Measurements from ENCODE around the gene UCHL1.

The UCHL1 gene

DNA sequence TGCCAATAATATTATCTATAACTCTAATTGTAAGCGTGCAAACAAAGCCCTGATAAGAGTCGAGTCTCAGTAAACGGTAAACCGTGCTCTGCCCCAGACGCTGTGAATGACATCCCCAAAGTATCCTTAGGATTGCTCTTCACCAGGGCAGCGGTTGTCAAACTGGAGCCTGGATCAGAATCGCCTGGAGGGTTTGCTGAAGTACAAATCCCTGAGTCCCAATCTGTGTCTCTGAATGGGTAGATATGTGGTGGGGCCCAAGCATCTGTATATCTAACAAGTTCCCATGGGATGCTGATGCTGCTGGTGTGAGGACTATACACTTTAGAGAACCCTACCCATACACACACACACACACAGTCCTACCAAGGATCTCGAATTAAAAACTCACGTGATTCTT lies 41.6 kb upstream of the UCHL1 start:
- H2AFZ ChIP-seq (ENCODE audit: low read length): 0 out of 2 replicates have a peak overlapping the region, but pooled peaks have one; percentile 62

DNA sequence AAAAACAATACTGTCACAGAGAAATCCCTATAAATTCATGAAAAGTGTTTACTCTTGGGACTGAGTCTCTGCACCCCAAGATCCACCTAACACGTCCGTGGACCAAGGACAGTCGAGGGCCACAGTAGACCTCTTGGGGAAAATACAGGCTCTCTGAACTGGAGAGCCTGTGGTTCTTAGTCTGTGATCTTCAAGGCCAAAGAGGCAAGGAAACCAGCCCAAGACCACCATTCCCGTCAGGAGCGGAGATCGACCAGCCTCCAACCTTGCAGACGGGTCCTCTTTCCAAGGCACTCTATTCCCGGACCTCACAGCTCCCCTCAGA lies 40.8 kb upstream of the UCHL1 start:
- Histone ChIP-seq H3K9me3 (replicated peaks; ENCODE audit: insufficient read depth, low read length) (no peaks in the 10 kb centered on the region), H3K36me3 (replicated peaks; ENCODE audit: insufficient read depth, low read length) (no peaks in the 10 kb centered on the region), H2AFZ (ENCODE audit: low read length) (peak overlapping the region; percentile 90), H3K9me2 (replicated peaks; ENCODE audit: insufficient read depth, low read length) (no peaks in the 10 kb centered on the region), H3K4me2 (ENCODE audit: low read depth, low read length) (peak overlapping the region; percentile 92), H3K79me2 (ENCODE audit: low read length) (no peaks in the 10 kb centered on the region), H3K4me1 (ENCODE audit: low read length) (0 out of 2 replicates have a peak, but pooled peaks cover 5% of the 10 kb centered on the region), H3K4me3 (ENCODE audit: low read length) (peak overlapping the region; percentile 68), H3K9ac (ENCODE audit: low read length) (peak overlapping the region; percentile 52; the same call in 1 of the 2 replicates), H3K27ac (ENCODE audit: low read length) (no peak overlapping the region), H3K27me3 (replicated peaks; ENCODE audit: insufficient read depth, low read length) (0 out of 2 replicates have a peak, but pooled peaks cover 5% of the 10 kb centered on the region), H4K20me1 (ENCODE audit: insufficient read depth, low read length) (no peaks in the 10 kb centered on the region), H3F3A (ENCODE audit: insufficient read depth, low read length) (peaks cover 8% of the 10 kb centered on the region)
- TF ChIP-seq EZH2phosphoT487 (IDR thresholded peaks at IDR 0.05; ENCODE audit: low read length) (no peak), CTCF (IDR thresholded peaks at IDR 0.05; ENCODE audit: low read length) (no peak), EZH2 (optimal IDR thresholded peaks at IDR 0.05; ENCODE audit: low read depth, low read length) (no peak)
- DNase-seq: no peak

More for the DNA sequence above, 41.6 kb upstream of the UCHL1 start:
- no peaks in the 10 kb centered on the region for H4K20me1 ChIP-seq (ENCODE audit: insufficient read depth, low read length)
- H3K4me2 ChIP-seq (ENCODE audit: low read depth, low read length): peak overlapping the region; percentile 89; the same call in 1 of the 2 replicates
- peak overlapping the region; percentile 88; the same call in 1 of the 2 replicates for H3K4me3 ChIP-seq (ENCODE audit: low read length)
- H3K9ac ChIP-seq (ENCODE audit: low read length): no peak overlapping the region
- no peak for DNase-seq
- H3K79me2 ChIP-seq (ENCODE audit: low read length): no peaks in the 10 kb centered on the region
- H3K27ac ChIP-seq (ENCODE audit: low read length): no peak overlapping the region
- H3K9me3 ChIP-seq (replicated peaks; ENCODE audit: insufficient read depth, low read length): no peaks in the 10 kb centered on the region
- H3K36me3 ChIP-seq (replicated peaks; ENCODE audit: insufficient read depth, low read length): no peaks in the 10 kb centered on the region
- H3K27me3 ChIP-seq (replicated peaks; ENCODE audit: insufficient read depth, low read length): 0 out of 2 replicates have a peak, but pooled peaks cover 5% of the 10 kb centered on the region
- TF ChIP-seq EZH2phosphoT487 (IDR thresholded peaks at IDR 0.05; ENCODE audit: low read length) (no peak), CTCF (IDR thresholded peaks at IDR 0.05; ENCODE audit: low read length) (no peak), EZH2 (optimal IDR thresholded peaks at IDR 0.05; ENCODE audit: low read depth, low read length) (no peak)
- H3K9me2 ChIP-seq (replicated peaks; ENCODE audit: insufficient read depth, low read length): no peaks in the 10 kb centered on the region
- peaks cover 8% of the 10 kb centered on the region for H3F3A ChIP-seq (ENCODE audit: insufficient read depth, low read length)
- 0 out of 2 replicates have a peak, but pooled peaks cover 5% of the 10 kb centered on the region for H3K4me1 ChIP-seq (ENCODE audit: low read length)

- H3K36me3 ChIP-seq (replicated peaks; ENCODE audit: insufficient read depth, low read length): no peaks in the 10 kb centered on the region
- H3K9me3 ChIP-seq (replicated peaks; ENCODE audit: insufficient read depth, low read length): no peaks in the 10 kb centered on the region
- 0 out of 2 replicates have a peak, but pooled peaks cover 5% of the 10 kb centered on the region for H3K4me1 ChIP-seq (ENCODE audit: low read length)
- no peaks in the 10 kb centered on the region for H4K20me1 ChIP-seq (ENCODE audit: insufficient read depth, low read length)
- 0 out of 2 replicates have a peak, but pooled peaks cover 5% of the 10 kb centered on the region for H3K27me3 ChIP-seq (replicated peaks; ENCODE audit: insufficient read depth, low read length)
- H3F3A ChIP-seq (ENCODE audit: insufficient read depth, low read length): peaks cover 8% of the 10 kb centered on the region
- DNase-seq: peak; percentile 72
- no peaks in the 10 kb centered on the region for H3K9me2 ChIP-seq (replicated peaks; ENCODE audit: insufficient read depth, low read length)
- TF ChIP-seq EZH2 (optimal IDR thresholded peaks at IDR 0.05; ENCODE audit: low read depth, low read length) (no peak), EZH2phosphoT487 (IDR thresholded peaks at IDR 0.05; ENCODE audit: low read length) (no peak), CTCF (IDR thresholded peaks at IDR 0.05; ENCODE audit: low read length) (peak; percentile 33)
- peak overlapping the region; percentile 78 for H3K9ac ChIP-seq (ENCODE audit: low read length)
- peak overlapping the region; percentile 92 for H3K4me2 ChIP-seq (ENCODE audit: low read depth, low read length)
- peak overlapping the region; percentile 33; the same call in 1 of the 2 replicates for H3K27ac ChIP-seq (ENCODE audit: low read length)
- H3K79me2 ChIP-seq (ENCODE audit: low read length): no peaks in the 10 kb centered on the region
- peak overlapping the region; percentile 95 for H2AFZ ChIP-seq (ENCODE audit: low read length)
- H3K4me3 ChIP-seq (ENCODE audit: low read length): peak overlapping the region; percentile 75
Observed at GRCh38 chr4:41216294-41217019, 40.3 kb upstream of the UCHL1 start.
